Calu3 (cell line): ENCODE results near the gene CAPRIN2. TPM values are rescaled to one million over a fixed set of nuclear protein-coding genes. Genes with fewer than 3 reads are reported as not detected.
A peak's percentile ranks its signal among the peaks of the same experiment; 100 is the strongest.

Source experiments
- BruUV-seq: library from RNA; stranded (reverse); fragments of 400-500 nt; replicated peaks from 2 replicates; lab custom pipeline; 2021; lab: Mats Ljungman, UMichigan
- CTCF ChIA-PET: fragments of 300-600 bp; sonication (Branson Sonifier 250); formaldehyde crosslinking; loops from one replicate; lab custom pipeline; 2022; ENCODE audit warnings: antibody characterized with exemption; lab: Charles Lee
- DNase-seq: peaks from one replicate; pipeline ENCODE4 v3.0.0; 2022
- H3K27ac Mint-ChIP-seq: one replicate; pipeline ENCODE4 v1.8.0; 2022; ENCODE audit warnings: mixed read lengths; ENCODE audit not compliant: unreplicated experiment
- H3K27me3 Mint-ChIP-seq: one replicate; pipeline ENCODE4 v1.8.0; 2022; ENCODE audit warnings: mixed read lengths; ENCODE audit not compliant: unreplicated experiment
- H3K36me3 Mint-ChIP-seq: one replicate; pipeline ENCODE4 v1.8.0; 2022; ENCODE audit warnings: mild to moderate bottlenecking, moderate library complexity, mixed read lengths; ENCODE audit not compliant: insufficient read depth, unreplicated experiment
- H3K4me1 Mint-ChIP-seq: one replicate; pipeline ENCODE4 v1.8.0; 2022; ENCODE audit warnings: mild to moderate bottlenecking, low read depth, mixed read lengths; ENCODE audit not compliant: unreplicated experiment
- H3K4me3 Mint-ChIP-seq: one replicate; pipeline ENCODE4 v1.8.0; 2022; ENCODE audit warnings: mild to moderate bottlenecking, low read depth, moderate library complexity, mixed read lengths; ENCODE audit not compliant: unreplicated experiment
- H3K9me3 Mint-ChIP-seq: one replicate; pipeline ENCODE4 v1.8.0; 2022; ENCODE audit warnings: low read depth, mixed read lengths; ENCODE audit not compliant: unreplicated experiment
- intact Hi-C: fragments of 100-400 bp; cut with micrococcal nuclease; formaldehyde crosslinking; loops from one replicate; pipeline ENCODE4 v1.10.0; 2022; ENCODE audit not compliant: unreplicated experiment
- total RNA-seq: library from RNA; stranded (reverse); gene quantifications from 2 replicates; pipeline ENCODE4 v1.2.3, GENCODE V29; 2022
- TF ChIP-seq, protein P1 (sequence below): fragments of 200-600 bp; IDR thresholded peaks from one replicate; pipeline ENCODE4 v1.8.0; 2022; ENCODE audit warnings: antibody characterized with exemption; ENCODE audit not compliant: unreplicated experiment

The CAPRIN2 gene
- total RNA-seq, 1 experiment from 2014 or later: 52.2 TPM

DNA sequence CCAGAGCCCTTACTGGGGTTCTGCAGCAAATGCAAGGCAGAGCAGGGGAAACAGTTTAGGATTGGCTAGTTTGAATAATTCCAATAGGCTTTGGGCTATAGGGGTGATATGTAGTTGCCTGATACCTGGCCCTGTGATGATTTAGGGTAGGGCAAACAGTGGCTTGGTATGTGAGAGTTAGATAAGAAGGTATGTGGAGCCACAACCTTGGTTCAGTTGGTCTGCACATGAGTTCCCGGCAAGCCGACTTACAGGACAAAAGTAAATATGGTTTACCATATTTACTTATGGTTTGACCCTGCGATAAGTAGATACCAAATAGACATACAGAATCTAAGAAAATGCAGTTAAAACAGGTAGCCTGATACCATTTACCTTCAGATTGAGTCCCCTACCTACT is 8.3 kb upstream of the CAPRIN2 start:
- no peak overlapping the region for H3K27ac Mint-ChIP-seq
- no peaks in the 10 kb centered on the region for H3K36me3 Mint-ChIP-seq
- no peak overlapping the region for H3K4me3 Mint-ChIP-seq
- peak; percentile 5 for DNase-seq
- peaks cover 2% of the 10 kb centered on the region for H3K9me3 Mint-ChIP-seq
- H3K4me1 Mint-ChIP-seq: peaks cover 32% of the 10 kb centered on the region
- intact Hi-C loops: no loop called here
- no peaks in the 10 kb centered on the region for H3K27me3 Mint-ChIP-seq
- CTCF ChIA-PET: no interaction called here
- TF ChIP-seq, protein P1, sequence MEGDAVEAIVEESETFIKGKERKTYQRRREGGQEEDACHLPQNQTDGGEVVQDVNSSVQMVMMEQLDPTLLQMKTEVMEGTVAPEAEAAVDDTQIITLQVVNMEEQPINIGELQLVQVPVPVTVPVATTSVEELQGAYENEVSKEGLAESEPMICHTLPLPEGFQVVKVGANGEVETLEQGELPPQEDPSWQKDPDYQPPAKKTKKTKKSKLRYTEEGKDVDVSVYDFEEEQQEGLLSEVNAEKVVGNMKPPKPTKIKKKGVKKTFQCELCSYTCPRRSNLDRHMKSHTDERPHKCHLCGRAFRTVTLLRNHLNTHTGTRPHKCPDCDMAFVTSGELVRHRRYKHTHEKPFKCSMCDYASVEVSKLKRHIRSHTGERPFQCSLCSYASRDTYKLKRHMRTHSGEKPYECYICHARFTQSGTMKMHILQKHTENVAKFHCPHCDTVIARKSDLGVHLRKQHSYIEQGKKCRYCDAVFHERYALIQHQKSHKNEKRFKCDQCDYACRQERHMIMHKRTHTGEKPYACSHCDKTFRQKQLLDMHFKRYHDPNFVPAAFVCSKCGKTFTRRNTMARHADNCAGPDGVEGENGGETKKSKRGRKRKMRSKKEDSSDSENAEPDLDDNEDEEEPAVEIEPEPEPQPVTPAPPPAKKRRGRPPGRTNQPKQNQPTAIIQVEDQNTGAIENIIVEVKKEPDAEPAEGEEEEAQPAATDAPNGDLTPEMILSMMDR: no peak
- no TSS peak for BruUV-seq

DNA sequence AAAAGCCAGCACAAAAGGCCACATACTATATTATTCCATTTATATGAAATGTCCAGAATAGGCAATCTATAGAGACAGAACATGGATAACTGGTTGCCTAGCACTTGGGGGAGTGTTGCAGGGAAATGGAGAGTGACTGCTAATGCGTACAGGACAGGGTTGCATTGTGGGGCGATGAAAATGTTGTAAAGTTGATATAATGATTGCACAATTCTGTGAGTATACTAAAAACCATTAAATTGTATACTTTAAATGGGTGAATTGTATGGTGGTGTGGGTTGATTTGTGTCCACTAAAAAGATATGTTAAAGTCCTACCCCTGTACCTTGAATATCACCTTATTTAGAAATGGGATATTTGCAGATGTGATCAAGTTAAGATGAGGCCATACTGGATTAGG is 7.0 kb upstream of the CAPRIN2 start:
- intact Hi-C loops: no loop called here
- no peaks in the 10 kb centered on the region for H3K27me3 Mint-ChIP-seq
- H3K27ac Mint-ChIP-seq: no peak overlapping the region
- CTCF ChIA-PET: no interaction called here
- no peaks in the 10 kb centered on the region for H3K9me3 Mint-ChIP-seq
- no peak overlapping the region for H3K4me3 Mint-ChIP-seq
- H3K4me1 Mint-ChIP-seq: peaks cover 32% of the 10 kb centered on the region
- TF ChIP-seq, protein P1: no peak
- DNase-seq: no peak
- H3K36me3 Mint-ChIP-seq: no peaks in the 10 kb centered on the region
- no TSS peak for BruUV-seq

DNA sequence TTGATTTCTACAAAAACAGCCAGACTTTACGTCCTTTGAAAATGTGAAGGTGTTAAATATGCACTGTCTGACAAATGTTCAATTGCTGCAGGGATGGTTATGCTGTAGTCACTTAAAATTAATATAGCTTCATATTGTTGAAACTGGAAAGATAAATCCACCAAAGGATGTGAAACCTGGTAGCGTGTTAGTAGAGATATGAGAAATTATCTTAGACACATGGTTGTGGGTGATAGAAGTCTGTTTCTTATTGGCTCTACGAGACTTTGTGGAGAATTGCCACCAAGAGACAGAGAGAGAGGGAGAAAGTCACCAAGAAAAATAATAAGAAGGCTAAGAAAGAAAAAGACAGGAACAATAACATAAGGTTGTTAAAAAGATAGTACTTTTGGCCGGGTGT is 2.6 kb upstream of the CAPRIN2 start:
- H3K4me1 Mint-ChIP-seq: peaks cover 16% of the 10 kb centered on the region
- no peaks in the 10 kb centered on the region for H3K27me3 Mint-ChIP-seq
- TF ChIP-seq, protein P1: no peak
- CTCF ChIA-PET: interaction anchor here (5.5 kb wide), 1 partner anchor 39 kb away, joined by 36 read pairs; no protein-coding TSS in a partner anchor
- no peak overlapping the region for H3K4me3 Mint-ChIP-seq
- H3K36me3 Mint-ChIP-seq: peaks cover 29% of the 10 kb centered on the region
- no TSS peak for BruUV-seq
- intact Hi-C loops: loop anchor here (5.0 kb wide), 1 partner anchor 450 kb away; no protein-coding TSS in a partner anchor
- H3K9me3 Mint-ChIP-seq: no peaks in the 10 kb centered on the region
- no peak for DNase-seq
- H3K27ac Mint-ChIP-seq: no peak overlapping the region

DNA sequence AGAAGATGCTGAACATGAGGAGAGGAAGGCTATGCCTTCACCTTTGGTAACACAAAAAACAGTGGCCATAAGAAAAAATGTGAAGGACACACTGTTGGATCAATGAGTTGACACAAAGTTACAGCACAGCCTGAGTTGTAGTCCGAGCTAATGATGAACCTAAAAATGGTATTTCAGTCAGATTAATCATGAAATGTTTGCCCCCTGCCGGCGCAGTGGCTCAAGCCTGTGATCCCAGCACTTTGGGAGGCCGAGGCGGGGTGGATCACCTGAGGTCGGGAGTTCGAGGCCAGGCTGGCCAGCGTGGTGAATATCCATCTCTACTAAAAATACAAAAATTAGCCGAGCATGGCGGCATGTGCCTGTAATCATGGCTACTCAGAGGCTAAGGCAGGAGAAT is 1.3 kb upstream of the CAPRIN2 start:
- TF ChIP-seq, protein P1: no peak
- Mint-ChIP-seq H3K27me3 (no peaks in the 10 kb centered on the region), H3K9me3 (no peaks in the 10 kb centered on the region), H3K27ac (peak overlapping the region; percentile 66), H3K4me3 (peak overlapping the region; percentile 92), H3K36me3 (peaks cover 29% of the 10 kb centered on the region), H3K4me1 (peaks cover 14% of the 10 kb centered on the region)
- BruUV-seq: no TSS peak
- intact Hi-C loops: loop anchor here (5.0 kb wide), 1 partner anchor 451 kb away; no protein-coding TSS in a partner anchor
- peak; percentile 37 for DNase-seq
- CTCF ChIA-PET: interaction anchor here (1.2 to 5.5 kb wide), 2 partner anchors 40 to 50 kb away, joined by 6 to 36 read pairs; no protein-coding TSS in a partner anchor
